Lower lobe of right lung (tissue), 2 donors: ENCODE results near the gene MRPS11. TPM values are rescaled to one million over a fixed set of nuclear protein-coding genes. Genes with fewer than 3 reads are reported as not detected.

Experiments
- ATAC-seq, 2 donors: fragments of 200-7000 bp; cut with Tn5 transposase; one replicate each; pipeline ENCODE4 v1.9.1; 2020 to 2022; ENCODE audit warnings: mild to moderate bottlenecking in 2 of 2, moderate library complexity in 2 of 2
- DNase-seq: peaks from one replicate; pipeline ENCODE4 v3.0.0-alpha.2; 2020
- H3K27ac ChIP-seq: fragments of 200-600 bp; one replicate; pipeline ENCODE4 v1.8.0; 2022
- H3K27me3 ChIP-seq: fragments of 200-600 bp; one replicate; pipeline ENCODE4 v1.8.0; 2022; ENCODE audit warnings: low read depth
- H3K36me3 ChIP-seq: fragments of 200-600 bp; one replicate; pipeline ENCODE4 v1.8.0; 2022; ENCODE audit warnings: mild to moderate bottlenecking
- H3K4me1 ChIP-seq: fragments of 200-600 bp; one replicate; pipeline ENCODE4 v1.8.0; 2022
- H3K4me3 ChIP-seq: fragments of 200-600 bp; one replicate; pipeline ENCODE4 v1.8.0; 2022; ENCODE audit warnings: mild to moderate bottlenecking
- H3K9me3 ChIP-seq: fragments of 200-600 bp; one replicate; pipeline ENCODE4 v1.8.0; 2022
- intact Hi-C: fragments of 100-400 bp; cut with DNase I; formaldehyde crosslinking; loops from one replicate; pipeline ENCODE4 v1.11.0; 2022
- total RNA-seq: library from RNA; stranded (reverse); fragmentation: NEBNext Ultra II Directional; extraction: Animal tissue kit (Norgen Biotek cat#: 25700); gene quantifications from one replicate; pipeline ENCODE4 v1.2.1, GENCODE V29; 2021
- TF ChIP-seq, protein P1 (sequence below): fragments of 200-600 bp; IDR thresholded peaks from one replicate; pipeline ENCODE4 v1.8.0; 2022; ENCODE audit warnings: antibody characterized with exemption, mild to moderate bottlenecking
- donor health status: DM: no; HTN: yes; CAD: no; lungs with severe emphysema.

The MRPS11 gene
- total RNA-seq, 1 donor from 2014 or later, result 32.7 TPM

DNA sequence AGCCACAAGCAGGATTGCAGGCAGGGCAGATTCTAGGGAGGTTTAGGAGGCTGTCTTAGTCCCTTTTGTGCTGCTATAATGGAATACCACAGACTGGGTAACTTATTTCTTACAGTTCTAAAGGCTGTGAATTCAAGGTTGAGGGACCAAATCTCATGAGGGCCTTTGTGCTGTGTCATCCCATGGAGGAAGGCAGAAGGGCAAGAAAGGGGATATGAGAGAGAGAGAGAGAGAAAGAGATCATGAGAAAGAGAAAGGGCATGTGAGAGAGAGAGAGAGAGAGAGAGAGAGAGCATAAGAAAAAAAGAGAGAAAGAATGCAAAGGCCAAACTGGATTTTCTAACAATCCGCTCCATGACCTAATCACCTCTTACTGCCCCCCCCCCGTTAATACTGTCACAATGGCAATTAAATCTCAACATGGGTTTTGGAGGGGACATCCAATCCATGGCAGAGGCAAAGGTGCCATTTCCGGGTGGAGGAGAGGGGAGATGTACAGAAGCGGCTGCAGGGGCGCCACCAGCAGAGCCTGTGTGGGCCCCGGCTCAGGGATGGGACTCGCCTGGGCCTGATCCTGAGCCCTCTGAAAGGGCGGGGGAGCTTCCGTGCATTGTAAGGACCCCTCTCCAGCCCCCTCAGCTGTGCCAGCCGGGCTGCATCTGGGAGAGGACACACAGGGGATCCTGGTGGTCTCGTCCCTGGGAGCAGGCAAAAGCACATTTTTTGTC is 20.5 kb downstream of the MRPS11 start:
- Histone ChIP-seq H3K36me3 (no peaks in the 10 kb centered on the region), H3K4me3 (no peak overlapping the region), H3K9me3 (no peaks in the 10 kb centered on the region), H3K27ac (no peak overlapping the region), H3K27me3 (no peaks in the 10 kb centered on the region), H3K4me1 (no peaks in the 10 kb centered on the region)
- TF ChIP-seq, protein P1, sequence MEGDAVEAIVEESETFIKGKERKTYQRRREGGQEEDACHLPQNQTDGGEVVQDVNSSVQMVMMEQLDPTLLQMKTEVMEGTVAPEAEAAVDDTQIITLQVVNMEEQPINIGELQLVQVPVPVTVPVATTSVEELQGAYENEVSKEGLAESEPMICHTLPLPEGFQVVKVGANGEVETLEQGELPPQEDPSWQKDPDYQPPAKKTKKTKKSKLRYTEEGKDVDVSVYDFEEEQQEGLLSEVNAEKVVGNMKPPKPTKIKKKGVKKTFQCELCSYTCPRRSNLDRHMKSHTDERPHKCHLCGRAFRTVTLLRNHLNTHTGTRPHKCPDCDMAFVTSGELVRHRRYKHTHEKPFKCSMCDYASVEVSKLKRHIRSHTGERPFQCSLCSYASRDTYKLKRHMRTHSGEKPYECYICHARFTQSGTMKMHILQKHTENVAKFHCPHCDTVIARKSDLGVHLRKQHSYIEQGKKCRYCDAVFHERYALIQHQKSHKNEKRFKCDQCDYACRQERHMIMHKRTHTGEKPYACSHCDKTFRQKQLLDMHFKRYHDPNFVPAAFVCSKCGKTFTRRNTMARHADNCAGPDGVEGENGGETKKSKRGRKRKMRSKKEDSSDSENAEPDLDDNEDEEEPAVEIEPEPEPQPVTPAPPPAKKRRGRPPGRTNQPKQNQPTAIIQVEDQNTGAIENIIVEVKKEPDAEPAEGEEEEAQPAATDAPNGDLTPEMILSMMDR, result no peak
- intact Hi-C loops, result no loop called here
- ATAC-seq (no peak), DNase-seq (no peak)

DNA sequence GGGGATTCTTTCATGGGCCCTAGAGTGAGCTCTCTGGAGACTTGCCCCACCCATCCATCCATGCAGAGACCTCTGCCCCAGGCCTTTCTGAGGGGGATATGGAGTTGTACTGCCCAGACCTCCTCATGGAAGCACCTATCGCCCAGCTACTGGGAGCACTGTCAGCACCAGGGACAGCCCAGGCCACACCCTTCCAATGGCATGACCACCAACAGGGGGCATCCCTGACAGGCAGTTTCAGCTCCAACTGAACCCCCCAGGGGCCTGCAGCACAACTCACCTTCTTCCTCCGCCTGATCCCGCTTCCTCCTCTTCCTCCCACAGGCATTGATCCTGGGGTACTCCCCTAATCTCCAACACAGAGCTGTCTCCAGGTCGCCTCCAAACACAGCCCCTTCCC is 21.8 kb downstream of the MRPS11 start:
- TF ChIP-seq, protein P1, result no peak
- Histone ChIP-seq H3K4me1 (no peaks in the 10 kb centered on the region), H3K27me3 (no peaks in the 10 kb centered on the region), H3K9me3 (no peaks in the 10 kb centered on the region), H3K36me3 (no peaks in the 10 kb centered on the region), H3K4me3 (no peak overlapping the region), H3K27ac (no peak overlapping the region)
- no peak for DNase-seq
- intact Hi-C loops, result no loop called here
- ATAC-seq, result no peak

DNA sequence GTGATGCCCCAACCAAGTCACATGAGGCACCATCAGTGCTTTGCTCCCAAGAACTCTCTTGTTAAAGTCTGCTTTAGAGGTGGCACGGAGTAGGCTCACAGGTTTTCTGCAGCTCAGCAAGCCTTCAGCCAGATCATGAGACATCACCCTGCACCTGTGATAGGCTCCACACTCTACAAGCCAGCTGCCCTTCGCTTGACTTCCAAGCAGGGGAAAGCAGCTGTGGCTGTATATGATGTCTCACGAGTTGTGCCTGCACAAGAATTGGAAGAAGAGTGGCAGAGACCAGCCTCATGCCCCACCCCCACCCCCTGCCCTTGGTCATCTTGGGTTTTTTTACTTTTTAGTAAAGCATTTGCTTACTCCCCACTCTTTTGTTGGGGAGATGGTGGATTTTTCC is 22.5 kb downstream of the MRPS11 start:
- Histone ChIP-seq H3K36me3 (no peaks in the 10 kb centered on the region), H3K27me3 (no peaks in the 10 kb centered on the region), H3K4me3 (no peak overlapping the region), H3K27ac (no peak overlapping the region), H3K9me3 (no peaks in the 10 kb centered on the region), H3K4me1 (no peaks in the 10 kb centered on the region)
- intact Hi-C loops, result no loop called here
- no peak for ATAC-seq
- no peak for DNase-seq
- TF ChIP-seq, protein P1, result no peak

DNA sequence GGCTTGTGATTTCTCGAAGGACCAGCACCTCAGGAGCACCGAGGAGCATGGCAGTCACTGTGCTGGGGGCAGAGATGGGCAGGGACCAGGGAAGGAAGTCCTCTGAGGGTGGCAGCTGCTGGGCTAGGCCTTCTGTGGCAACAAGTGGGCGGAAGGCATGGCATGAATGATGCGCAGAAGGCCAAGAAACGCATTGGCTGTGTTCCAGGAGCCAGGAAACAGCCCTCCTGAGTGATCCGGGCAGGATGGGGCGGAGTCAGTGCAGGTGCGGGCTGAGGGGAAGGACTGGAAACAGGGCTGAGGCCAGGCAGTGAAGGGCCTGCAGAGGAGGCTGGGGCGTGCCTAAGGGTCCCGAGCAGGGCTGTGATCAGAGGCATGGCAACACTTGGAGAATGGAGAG is 23.6 kb downstream of the MRPS11 start:
- no peak overlapping the region for H3K4me3 ChIP-seq
- DNase-seq, result no peak
- H3K9me3 ChIP-seq, result no peaks in the 10 kb centered on the region
- no peak for ATAC-seq
- no peaks in the 10 kb centered on the region for H3K4me1 ChIP-seq
- intact Hi-C loops, result no loop called here
- TF ChIP-seq, protein P1, result no peak
- H3K36me3 ChIP-seq, result no peaks in the 10 kb centered on the region
- no peak overlapping the region for H3K27ac ChIP-seq
- H3K27me3 ChIP-seq, result no peaks in the 10 kb centered on the region

DNA sequence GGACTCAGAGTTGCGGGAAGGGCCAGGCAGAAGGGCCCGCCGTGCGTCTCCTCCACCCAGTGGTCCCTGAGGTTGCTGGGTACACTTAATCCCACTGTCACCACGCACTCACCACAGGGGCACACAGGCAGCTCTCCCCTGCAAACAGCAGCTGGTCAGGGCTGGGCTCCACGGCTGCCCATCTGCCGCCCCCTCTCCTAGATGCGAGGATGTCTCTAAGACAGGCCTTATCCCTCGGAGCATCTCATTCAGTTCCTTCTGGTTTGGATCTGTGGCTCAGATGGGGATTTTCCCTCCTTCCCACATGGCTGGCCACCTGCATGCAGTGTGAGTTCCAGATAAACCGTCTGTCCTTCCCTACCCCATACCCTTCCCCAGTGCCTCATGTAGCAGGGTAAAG is 26.3 kb downstream of the MRPS11 start:
- Histone ChIP-seq H3K4me1 (no peaks in the 10 kb centered on the region), H3K27ac (no peak overlapping the region), H3K36me3 (no peaks in the 10 kb centered on the region), H3K4me3 (no peak overlapping the region), H3K9me3 (no peaks in the 10 kb centered on the region), H3K27me3 (no peaks in the 10 kb centered on the region)
- ATAC-seq, result no peak
- intact Hi-C loops, result no loop called here
- DNase-seq, result no peak
- TF ChIP-seq, protein P1, result no peak
